ENCODE data around the gene ALX4.

The ALX4 gene

GRCh38 chr11:44257338-44258189 is 52.4 kb downstream of the ALX4 start:
- no peak overlapping the region for H3K4me3 ChIP-seq (ENCODE audit: low read depth, low read length)
- no peak overlapping the region for H3K9ac ChIP-seq (ENCODE audit: low read depth, low read length)
- no peaks in the 10 kb centered on the region for H3K9me3 ChIP-seq (ENCODE audit: control insufficient read depth, insufficient read depth, low read length)
- H3K4me1 ChIP-seq (ENCODE audit: control insufficient read depth, insufficient read depth, low read length): no peaks in the 10 kb centered on the region
- H3K36me3 ChIP-seq (ENCODE audit: control insufficient read depth, insufficient read depth, low read length): no peaks in the 10 kb centered on the region
- H3K27me3 ChIP-seq (ENCODE audit: control insufficient read depth, insufficient read depth, low read length): no peaks in the 10 kb centered on the region

- no peaks in the 10 kb centered on the region for H3K4me1 ChIP-seq (ENCODE audit: control insufficient read depth, insufficient read depth, low read length)
- no peaks in the 10 kb centered on the region for H3K9me3 ChIP-seq (ENCODE audit: control insufficient read depth, insufficient read depth, low read length)
- no peaks in the 10 kb centered on the region for H3K36me3 ChIP-seq (ENCODE audit: control insufficient read depth, insufficient read depth, low read length)
- no peak overlapping the region for H3K9ac ChIP-seq (ENCODE audit: low read depth, low read length)
- H3K27me3 ChIP-seq (ENCODE audit: control insufficient read depth, insufficient read depth, low read length): no peaks in the 10 kb centered on the region
- no peak overlapping the region for H3K4me3 ChIP-seq (ENCODE audit: low read depth, low read length)
Observed at GRCh38 chr11:44256673-44257291, 53.2 kb downstream of the ALX4 start.

- Histone ChIP-seq H3K4me3 (ENCODE audit: low read depth, low read length) (no peak overlapping the region), H3K9ac (ENCODE audit: low read depth, low read length) (no peak overlapping the region), H3K27me3 (ENCODE audit: control insufficient read depth, insufficient read depth, low read length) (no peaks in the 10 kb centered on the region), H3K4me1 (ENCODE audit: control insufficient read depth, insufficient read depth, low read length) (no peaks in the 10 kb centered on the region), H3K36me3 (ENCODE audit: control insufficient read depth, insufficient read depth, low read length) (no peaks in the 10 kb centered on the region), H3K9me3 (ENCODE audit: control insufficient read depth, insufficient read depth, low read length) (no peaks in the 10 kb centered on the region)
Observed at GRCh38 chr11:44255406-44256071, 54.4 kb downstream of the ALX4 start.

GRCh38 chr11:44252999-44253602 is 56.8 kb downstream of the ALX4 start:
- Histone ChIP-seq H3K4me3 (ENCODE audit: low read depth, low read length) (no peak overlapping the region), H3K9me3 (ENCODE audit: control insufficient read depth, insufficient read depth, low read length) (no peaks in the 10 kb centered on the region), H3K36me3 (ENCODE audit: control insufficient read depth, insufficient read depth, low read length) (no peaks in the 10 kb centered on the region), H3K27me3 (ENCODE audit: control insufficient read depth, insufficient read depth, low read length) (no peaks in the 10 kb centered on the region), H3K4me1 (ENCODE audit: control insufficient read depth, insufficient read depth, low read length) (no peaks in the 10 kb centered on the region), H3K9ac (ENCODE audit: low read depth, low read length) (no peak overlapping the region)

GRCh38 chr11:44250421-44250820 is 59.5 kb downstream of the ALX4 start:
- Histone ChIP-seq H3K36me3 (ENCODE audit: control insufficient read depth, insufficient read depth, low read length) (no peaks in the 10 kb centered on the region), H3K27me3 (ENCODE audit: control insufficient read depth, insufficient read depth, low read length) (no peaks in the 10 kb centered on the region), H3K9me3 (ENCODE audit: control insufficient read depth, insufficient read depth, low read length) (no peaks in the 10 kb centered on the region), H3K4me3 (ENCODE audit: low read depth, low read length) (no peak overlapping the region), H3K9ac (ENCODE audit: low read depth, low read length) (no peak overlapping the region), H3K4me1 (ENCODE audit: control insufficient read depth, insufficient read depth, low read length) (no peaks in the 10 kb centered on the region)

GRCh38 chr11:44248109-44248508 is 61.8 kb downstream of the ALX4 start:
- Histone ChIP-seq H3K27me3 (ENCODE audit: control insufficient read depth, insufficient read depth, low read length) (no peaks in the 10 kb centered on the region), H3K36me3 (ENCODE audit: control insufficient read depth, insufficient read depth, low read length) (no peaks in the 10 kb centered on the region), H3K4me1 (ENCODE audit: control insufficient read depth, insufficient read depth, low read length) (peaks cover 13% of the 10 kb centered on the region), H3K4me3 (ENCODE audit: low read depth, low read length) (no peak overlapping the region), H3K9me3 (ENCODE audit: control insufficient read depth, insufficient read depth, low read length) (no peaks in the 10 kb centered on the region), H3K9ac (ENCODE audit: low read depth, low read length) (no peak overlapping the region)

- H3K36me3 ChIP-seq (ENCODE audit: control insufficient read depth, insufficient read depth, low read length): no peaks in the 10 kb centered on the region
Observed at GRCh38 chr11:44247508-44247907, 62.4 kb downstream of the ALX4 start.

GRCh38 chr11:44246726-44247125 is 63.2 kb downstream of the ALX4 start:
- Histone ChIP-seq H3K9ac (ENCODE audit: low read depth, low read length) (no peak overlapping the region), H3K36me3 (ENCODE audit: control insufficient read depth, insufficient read depth, low read length) (no peaks in the 10 kb centered on the region), H3K9me3 (ENCODE audit: control insufficient read depth, insufficient read depth, low read length) (no peaks in the 10 kb centered on the region), H3K27me3 (ENCODE audit: control insufficient read depth, insufficient read depth, low read length) (no peaks in the 10 kb centered on the region), H3K4me3 (ENCODE audit: low read depth, low read length) (no peak overlapping the region), H3K4me1 (ENCODE audit: control insufficient read depth, insufficient read depth, low read length) (peaks cover 15% of the 10 kb centered on the region)

More at GRCh38 chr11:44247508-44247907, 62.4 kb downstream of the ALX4 start:
- H3K9me3 ChIP-seq (ENCODE audit: control insufficient read depth, insufficient read depth, low read length): no peaks in the 10 kb centered on the region
- peaks cover 15% of the 10 kb centered on the region for H3K4me1 ChIP-seq (ENCODE audit: control insufficient read depth, insufficient read depth, low read length)
- H3K4me3 ChIP-seq (ENCODE audit: low read depth, low read length): no peak overlapping the region
- H3K27me3 ChIP-seq (ENCODE audit: control insufficient read depth, insufficient read depth, low read length): no peaks in the 10 kb centered on the region
- no peak overlapping the region for H3K9ac ChIP-seq (ENCODE audit: low read depth, low read length)

GRCh38 chr11:44244639-44245310 is 65.2 kb downstream of the ALX4 start:
- no peak overlapping the region for H3K9ac ChIP-seq (ENCODE audit: low read depth, low read length)
- H3K4me3 ChIP-seq (ENCODE audit: low read depth, low read length): no peak overlapping the region
- H3K27me3 ChIP-seq (ENCODE audit: control insufficient read depth, insufficient read depth, low read length): no peaks in the 10 kb centered on the region
- H3K36me3 ChIP-seq (ENCODE audit: control insufficient read depth, insufficient read depth, low read length): no peaks in the 10 kb centered on the region
- H3K9me3 ChIP-seq (ENCODE audit: control insufficient read depth, insufficient read depth, low read length): no peaks in the 10 kb centered on the region
- H3K4me1 ChIP-seq (ENCODE audit: control insufficient read depth, insufficient read depth, low read length): peaks cover 15% of the 10 kb centered on the region

- Histone ChIP-seq H3K9me3 (ENCODE audit: control insufficient read depth, insufficient read depth, low read length) (no peaks in the 10 kb centered on the region), H3K4me3 (ENCODE audit: low read depth, low read length) (no peak overlapping the region), H3K36me3 (ENCODE audit: control insufficient read depth, insufficient read depth, low read length) (no peaks in the 10 kb centered on the region), H3K4me1 (ENCODE audit: control insufficient read depth, insufficient read depth, low read length) (peaks cover 15% of the 10 kb centered on the region), H3K9ac (ENCODE audit: low read depth, low read length) (no peak overlapping the region), H3K27me3 (ENCODE audit: control insufficient read depth, insufficient read depth, low read length) (no peaks in the 10 kb centered on the region)
Observed at GRCh38 chr11:44243595-44244343, 66.2 kb downstream of the ALX4 start.

- Histone ChIP-seq H3K4me3 (ENCODE audit: low read depth, low read length) (no peak overlapping the region), H3K9me3 (ENCODE audit: control insufficient read depth, insufficient read depth, low read length) (no peaks in the 10 kb centered on the region), H3K36me3 (ENCODE audit: control insufficient read depth, insufficient read depth, low read length) (no peaks in the 10 kb centered on the region), H3K27me3 (ENCODE audit: control insufficient read depth, insufficient read depth, low read length) (no peaks in the 10 kb centered on the region), H3K9ac (ENCODE audit: low read depth, low read length) (no peak overlapping the region), H3K4me1 (ENCODE audit: control insufficient read depth, insufficient read depth, low read length) (peaks cover 15% of the 10 kb centered on the region)
Observed at GRCh38 chr11:44243086-44243485, 66.9 kb downstream of the ALX4 start.

Data from iPS-15b (cell line).